Adrenal gland (tissue), 12 donors: Measurements from ENCODE around the gene MAPK11. TPM values are rescaled to one million over a fixed set of nuclear protein-coding genes. Genes with fewer than 3 reads are reported as not detected.

Experiments used
- DNase-seq, 7 donors: peaks; one replicate each; pipeline ENCODE4 v3.0.0-alpha.2; 2019 to 2020
- H3K27ac ChIP-seq, 5 donors: fragments of 200-600 bp; sonication (generic) in 4 of 5; 1 replicate in 3 of 5; 2 replicates in 2 of 5; pipeline versions ENCODE4 v1.5.1 to v1.8.0; 2016 to 2020; ENCODE audit warnings: mild to moderate bottlenecking in 1 of 5
- H3K27me3 ChIP-seq: fragments of 200-600 bp; 2 replicates; pipeline ENCODE4 v1.8.0; 2021
- H3K36me3 ChIP-seq, 2 donors: fragments of 200-600 bp; replicated peaks in 1 of 2; 1 replicate in 1 of 2; 2 replicates in 1 of 2; pipeline versions ENCODE4 v1.5.1 to v1.8.0; 2018 to 2022
- H3K4me1 ChIP-seq, 2 donors: fragments of 200-600 bp; replicated peaks in 1 of 2; 1 replicate in 1 of 2; 2 replicates in 1 of 2; pipeline versions ENCODE4 v1.5.1 to v1.8.0; 2018 to 2021
- H3K4me3 ChIP-seq, 4 donors: fragments of 200-600 bp; sonication (generic) in 3 of 4; one replicate each; pipeline ENCODE4 v1.5.1; 2016 to 2018
- H3K9me3 ChIP-seq, 3 donors: fragments of 200-600 bp; sonication (generic) in 1 of 3; replicated peaks in 1 of 3; 1 replicate in 2 of 3; 2 replicates in 1 of 3; pipeline versions ENCODE4 v1.5.1 to v1.8.0; 2016 to 2021
- POLR2A ChIP-seq, 2 donors: fragments of 450-650 bp; IDR thresholded peaks; one replicate each; pipeline ENCODE4 v1.6.1; 2017; ENCODE audit warnings: antibody characterized with exemption in 2 of 2, mild to moderate bottlenecking in 2 of 2, moderate library complexity in 1 of 2
- WGBS, 4 donors: extraction: QIAGEN DNeasy Blood & Tissue Kit in 2 of 4; methylation state at CpG; one replicate each; pipeline versions ENCODE4 v1.1.5 to v1.1.7; 2013 to 2017; 5-methylcytosine and 5-hydroxymethylcytosine counted together
- intact Hi-C, 2 donors: fragments of 100-400 bp; cut with DNase I; formaldehyde crosslinking; loops; one replicate each; pipeline versions ENCODE4 v1.14.1 to v1.15.0; 2022 to 2023
- polyA plus RNA-seq, 3 donors: library from polyadenylated mRNA; stranded (reverse); fragments of 200-250 nt in 2 of 3; fragments of 350-450 nt in 1 of 3; fragmentation: Illumina TruSeq in 1 of 3; extraction: RNeasy Lipid Tissue Mini Kit (QIAGEN cat#74804) in 1 of 3; gene quantifications; one replicate each; pipeline ENCODE4 v1.2.3, GENCODE V29; 2013 to 2014
- total RNA-seq, 9 donors: library from RNA; depleted of rRNA in 4 of 9; stranded (reverse); fragments of >200 nt in 4 of 9; fragments of 120-200 nt in 1 of 9; fragmentation: NEBNext Ultra II Directional in 1 of 9; extraction: Animal tissue kit (Norgen Biotek cat#: 25700) in 1 of 9; gene quantifications; one replicate each; pipeline versions ENCODE4 v1.1.0 to v1.2.4, GENCODE V29; 2013 to 2023
- TF ChIP-seq, protein P1 (sequence below), 6 experiments: fragments of 450-650 bp in 4 of 6; fragments of 200-600 bp in 2 of 6; sonication (generic) in 1 of 6; IDR thresholded peaks; 1 replicate in 5 of 6; 2 replicates in 1 of 6; pipeline versions ENCODE4 v1.5.1 to v1.8.0; 2016 to 2021; ENCODE audit warnings: antibody characterized with exemption in 6 of 6, mild to moderate bottlenecking in 2 of 6, moderate library complexity in 1 of 6
- donor health status: healthy with polysubstance abuse.
- donor health status: Bipolar disorder and iron deficiency.
- donor health status: DM: yes; HTN: yes; CAD: no.
- donor health status: DM: no; HTN: no; CAD: no.
- donor health status: DM: no; HTN: no; CAD: no.
- donor health status: DM: yes; HTN: yes; CAD: no.

Gene MAPK11
- total and polyA plus RNA-seq, 12 donors: 2.0 to 29.5 (median 6.7) TPM

DNA sequence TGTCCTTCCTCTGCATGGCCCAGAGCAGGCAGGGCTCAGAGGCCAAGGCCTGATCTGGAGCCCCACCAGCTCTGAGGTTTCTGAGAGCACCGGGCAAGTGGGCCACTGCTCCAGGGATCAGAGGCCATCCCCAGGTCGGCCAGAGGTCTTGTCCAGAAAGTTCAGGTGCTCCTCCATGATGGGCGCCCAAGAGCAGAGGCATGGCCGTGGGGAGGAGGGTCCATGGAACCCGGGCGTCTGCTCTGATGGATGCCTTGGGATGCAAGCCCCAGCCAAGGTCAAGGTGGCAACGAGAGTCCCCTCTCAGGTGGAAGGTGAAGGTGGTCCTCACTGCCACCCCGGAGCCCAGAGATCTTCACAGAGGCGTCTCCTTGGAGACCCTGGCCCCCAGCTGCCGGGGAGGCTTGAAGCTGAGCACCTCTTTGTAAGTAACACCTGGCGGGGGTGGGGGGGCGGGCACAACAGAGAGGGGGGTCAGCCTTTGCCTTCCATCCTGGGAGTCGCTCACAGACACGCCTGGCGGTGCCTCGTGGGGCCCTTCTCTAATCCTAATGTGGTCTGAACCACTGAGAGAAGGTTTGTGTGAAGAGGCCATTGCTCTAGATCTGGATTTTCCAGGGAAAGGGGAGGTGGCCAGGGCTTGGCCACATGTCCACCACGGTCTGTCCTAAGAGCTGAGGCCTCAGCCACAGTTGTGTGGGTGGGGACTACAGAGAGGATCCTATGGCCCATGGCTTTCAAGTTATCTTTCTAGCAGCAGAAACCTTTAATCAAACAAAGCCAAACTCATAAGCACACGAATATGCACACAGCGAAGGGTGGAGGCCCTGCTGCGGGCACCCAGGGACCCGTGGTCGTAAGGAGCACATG lies 16.9 kb downstream of the MAPK11 start:
- no peak overlapping the region for H3K4me3 ChIP-seq
- no peak for DNase-seq
- no peaks in the 10 kb centered on the region for H3K27me3 ChIP-seq
- WGBS, 4 donors: 77 to 86% (median 82%) methylated on average over 13 to 22 of the region's 22 CpGs
- H3K9me3 ChIP-seq: no peaks in the 10 kb centered on the region
- no peak overlapping the region for H3K27ac ChIP-seq
- TF ChIP-seq POLR2A (IDR thresholded peaks at IDR 0.05): no peak
- TF ChIP-seq, protein P1, sequence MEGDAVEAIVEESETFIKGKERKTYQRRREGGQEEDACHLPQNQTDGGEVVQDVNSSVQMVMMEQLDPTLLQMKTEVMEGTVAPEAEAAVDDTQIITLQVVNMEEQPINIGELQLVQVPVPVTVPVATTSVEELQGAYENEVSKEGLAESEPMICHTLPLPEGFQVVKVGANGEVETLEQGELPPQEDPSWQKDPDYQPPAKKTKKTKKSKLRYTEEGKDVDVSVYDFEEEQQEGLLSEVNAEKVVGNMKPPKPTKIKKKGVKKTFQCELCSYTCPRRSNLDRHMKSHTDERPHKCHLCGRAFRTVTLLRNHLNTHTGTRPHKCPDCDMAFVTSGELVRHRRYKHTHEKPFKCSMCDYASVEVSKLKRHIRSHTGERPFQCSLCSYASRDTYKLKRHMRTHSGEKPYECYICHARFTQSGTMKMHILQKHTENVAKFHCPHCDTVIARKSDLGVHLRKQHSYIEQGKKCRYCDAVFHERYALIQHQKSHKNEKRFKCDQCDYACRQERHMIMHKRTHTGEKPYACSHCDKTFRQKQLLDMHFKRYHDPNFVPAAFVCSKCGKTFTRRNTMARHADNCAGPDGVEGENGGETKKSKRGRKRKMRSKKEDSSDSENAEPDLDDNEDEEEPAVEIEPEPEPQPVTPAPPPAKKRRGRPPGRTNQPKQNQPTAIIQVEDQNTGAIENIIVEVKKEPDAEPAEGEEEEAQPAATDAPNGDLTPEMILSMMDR (IDR thresholded peaks at IDR 0.05): no peak
- H3K36me3 ChIP-seq: no peaks in the 10 kb centered on the region
- intact Hi-C loops: loop anchor here (5.0 to 10.0 kb wide), 2 partner anchors 89 to 362 kb away; partner anchors contain the start of gene PPP6R2 (in 1 of the 2)
- H3K4me1 ChIP-seq: peaks cover 18 to 21% of the 10 kb centered on the region in 2 donors

DNA sequence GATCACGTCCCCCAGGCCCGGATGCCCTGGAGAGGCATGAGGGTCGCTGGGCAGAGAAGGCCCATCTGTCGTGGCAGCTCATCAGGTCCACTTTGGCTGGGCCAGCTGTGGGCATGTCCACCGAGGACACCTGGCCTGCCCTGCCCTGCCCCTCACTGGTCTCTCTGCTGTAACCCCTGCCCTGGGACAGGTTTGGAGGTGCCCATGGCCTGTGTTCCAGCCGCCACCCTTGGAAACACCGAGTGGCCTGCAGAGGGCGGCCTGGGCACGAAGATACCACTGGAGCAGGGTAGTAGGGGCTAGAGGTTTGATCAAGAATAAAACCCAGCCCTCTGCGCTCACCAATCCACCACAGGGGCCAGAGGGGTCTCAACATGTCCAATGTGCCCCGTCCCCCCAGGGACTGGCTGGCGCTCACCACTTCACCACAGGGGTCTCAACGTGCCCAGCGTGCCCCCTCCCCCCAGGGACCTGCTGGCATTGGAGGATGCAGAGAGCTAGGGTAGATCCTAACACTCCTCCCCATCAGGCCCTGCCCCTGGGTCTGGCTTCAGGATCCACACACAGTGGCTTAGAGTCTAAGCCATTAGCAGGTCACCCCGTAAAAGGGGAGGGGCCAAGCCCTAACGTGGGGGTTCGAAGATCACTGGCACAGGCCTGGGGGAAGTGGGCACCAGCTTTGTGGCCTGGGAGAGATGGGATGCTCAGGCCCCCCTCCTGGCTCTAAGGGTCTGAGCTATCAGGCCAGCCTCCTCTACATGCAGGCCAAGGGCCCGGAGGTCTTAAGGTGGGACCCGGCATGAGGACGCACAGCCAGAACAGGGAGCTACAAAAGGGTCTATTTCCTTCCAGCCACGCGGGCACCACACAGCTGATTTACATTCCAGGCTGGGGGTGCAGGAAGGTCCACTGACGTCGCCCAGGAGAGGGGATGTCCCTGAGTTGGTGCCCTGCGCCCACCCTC lies 17.8 kb downstream of the MAPK11 start:
- TF ChIP-seq, protein P1 (IDR thresholded peaks at IDR 0.05): peak; percentile 44 to 79 (median 72)
- no peak for TF ChIP-seq POLR2A (IDR thresholded peaks at IDR 0.05)
- Histone ChIP-seq H3K4me1 (peaks cover 18 to 21% of the 10 kb centered on the region in 2 donors), H3K4me3 (peak overlapping the region in 1 of 4 donors; percentile 93), H3K9me3 (no peaks in the 10 kb centered on the region), H3K27ac (peak overlapping the region in 2 of 5 donors; percentile 67 to 80), H3K36me3 (no peaks in the 10 kb centered on the region), H3K27me3 (no peaks in the 10 kb centered on the region)
- intact Hi-C loops: loop anchor here (5.0 to 10.0 kb wide), 2 partner anchors 90 to 362 kb away; partner anchors contain the start of gene PPP6R2 (in 1 of the 2)
- peak; percentile 70 to 90 (median 78) for DNase-seq
- 34 to 54% (median 50%) methylated on average over 14 to 25 of the region's 25 CpGs for WGBS, 4 donors

DNA sequence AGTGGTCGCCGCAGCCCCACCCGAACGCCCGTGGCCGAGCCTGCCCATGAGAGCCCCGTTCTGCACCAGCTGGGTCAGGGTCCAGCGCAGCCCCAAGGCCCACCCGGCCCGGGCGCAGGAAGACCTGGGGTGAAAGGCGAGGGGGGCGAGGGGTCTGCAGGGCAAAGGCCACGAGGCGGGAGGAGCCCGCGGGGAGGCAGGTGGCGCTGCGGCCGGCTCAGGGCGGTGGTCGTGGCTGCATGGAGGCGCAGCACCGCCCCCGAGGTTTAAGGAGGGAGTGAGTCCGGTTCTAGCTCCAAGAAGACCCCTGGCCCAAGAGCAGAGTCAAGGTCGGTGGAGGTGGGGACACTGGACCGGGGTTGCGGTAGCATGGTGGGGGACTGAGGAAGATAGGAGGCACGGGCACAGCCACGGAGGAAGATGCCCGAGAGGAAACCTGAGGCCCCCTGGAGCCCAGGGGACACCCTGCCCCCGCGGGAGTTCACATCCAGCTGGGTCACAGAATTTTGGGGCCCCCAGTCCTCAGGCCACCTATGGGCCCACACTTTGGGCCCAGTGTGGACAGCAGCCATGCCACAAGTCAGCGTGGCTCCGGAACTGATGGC lies 18.6 kb downstream of the MAPK11 start:
- Histone ChIP-seq H3K27ac (peak overlapping the region in 2 of 5 donors; percentile 67 to 80), H3K4me3 (peak overlapping the region in 2 of 4 donors; percentile 55 to 93), H3K36me3 (peaks cover 0 to 5% of the 10 kb centered on the region in 2 donors), H3K9me3 (no peaks in the 10 kb centered on the region), H3K27me3 (no peaks in the 10 kb centered on the region), H3K4me1 (peaks cover 18 to 21% of the 10 kb centered on the region in 2 donors)
- peak in 1 of 7 donors; percentile 57 for DNase-seq
- WGBS, 4 donors: 14 to 27% (median 15%) methylated on average over 3 to 36 of the region's 36 CpGs; no CpG with 5 or more reads in 1 of the 4 donors
- no peak for TF ChIP-seq POLR2A (IDR thresholded peaks at IDR 0.05)
- TF ChIP-seq, protein P1 (IDR thresholded peaks at IDR 0.05): no peak
- intact Hi-C loops: loop anchor here (5.0 to 10.0 kb wide), 2 partner anchors 91 to 363 kb away; partner anchors contain the start of gene PPP6R2 (in 1 of the 2)
